GM12878 (cell line): ENCODE data around the gene MYLK4. TPM values are rescaled to one million over a fixed set of nuclear protein-coding genes. Genes with fewer than 3 reads are reported as not detected.

ENCODE experiments used
- ATAC-seq: fragments of 200-7000 bp; cut with Tn5 transposase; 3 replicates; pipeline ENCODE4 v1.9.1; 2020; ENCODE audit warnings: mild to moderate bottlenecking, moderate library complexity
- BruUV-seq: library from RNA; stranded (reverse); fragments of 400-500 nt; replicated peaks from 2 replicates; lab custom pipeline; 2021; lab: Mats Ljungman, UMichigan
- CTCF ChIA-PET: fragments of 300-600 bp; sonication (Branson Sonifier 250); formaldehyde crosslinking; extraction: SDS; loops from one replicate; lab custom pipeline; 2021; ENCODE audit warnings: inconsistent platforms; lab: Yijun Ruan, JAX
- POLR2A ChIA-PET: fragments of 350-600 bp; formaldehyde crosslinking; extraction: SDS; loops from one replicate; lab custom pipeline; 2021; ENCODE audit warnings: inconsistent platforms; lab: Charles Lee
- RAD21 ChIA-PET: fragments of 300-600 bp; sonication (Branson Sonifier 250); formaldehyde crosslinking; loops from one replicate; lab custom pipeline; 2023; ENCODE audit warnings: antibody characterized with exemption; ENCODE audit not compliant: unreplicated experiment; lab: Charles Lee
- SMC1A ChIA-PET: fragments of 300-600 bp; sonication (Branson Sonifier 250); formaldehyde crosslinking; loops from one replicate; lab custom pipeline; 2023; ENCODE audit not compliant: unreplicated experiment, uncharacterized antibody; lab: Charles Lee
- DNase-seq: peaks from one replicate; pipeline ENCODE4 v3.0.0-alpha.2; 2011; ENCODE audit warnings: low read depth, low spot score
- FAIRE-seq: peaks from 3 replicates; lab custom pipeline; 2011; peaks lifted over from hg19 to GRCh38; lab: Jason Lieb, UNC
- H2AFZ ChIP-seq: 2 replicates; pipeline ENCODE4 v1.6.0; 2011; ENCODE audit warnings: low read depth, low read length, control low read depth; ENCODE audit not compliant: control insufficient read depth
- H3K27ac ChIP-seq: 2 replicates; pipeline ENCODE4 v1.5.1; 2011; ENCODE audit warnings: control low read depth; ENCODE audit not compliant: control insufficient read depth, insufficient read depth
- H3K27me3 ChIP-seq, 2 experiments: replicated peaks in 1 of 2; 2 replicates each; pipeline versions ENCODE4 v1.6.0 to v1.6.1; 2011; ENCODE audit warnings: low read length in 1 of 2; ENCODE audit not compliant: control insufficient read depth in 2 of 2, insufficient read depth in 2 of 2
- H3K36me3 ChIP-seq, 2 experiments: 2 replicates each; pipeline ENCODE4 v1.5.1; 2011; ENCODE audit warnings: low read length in 1 of 2; ENCODE audit not compliant: control insufficient read depth in 2 of 2, insufficient read depth in 2 of 2
- H3K4me1 ChIP-seq: 2 replicates; pipeline ENCODE4 v1.6.1; 2011; ENCODE audit warnings: mild to moderate bottlenecking, low read length, moderate library complexity, mixed read lengths; ENCODE audit not compliant: control insufficient read depth, insufficient read depth
- H3K4me2 ChIP-seq: 2 replicates; pipeline ENCODE4 v1.6.0; 2011; ENCODE audit warnings: control low read depth; ENCODE audit not compliant: control insufficient read depth, insufficient read depth
- H3K4me3 ChIP-seq: fragments of 200-600 bp; sonication (generic); 2 replicates; pipeline ENCODE4 v1.5.1; 2016
- H3K79me2 ChIP-seq: 2 replicates; pipeline ENCODE4 v1.6.0; 2011; ENCODE audit warnings: low read length; ENCODE audit not compliant: control insufficient read depth, insufficient read depth
- H3K9ac ChIP-seq: 2 replicates; pipeline ENCODE4 v1.8.0; 2011; ENCODE audit warnings: low read length, control low read depth, mixed read lengths; ENCODE audit not compliant: control insufficient read depth, insufficient read depth
- H3K9me3 ChIP-seq: replicated peaks from 3 replicates; pipeline ENCODE4 v1.5.1; 2011; ENCODE audit warnings: mild to moderate bottlenecking, low read length; ENCODE audit not compliant: control insufficient read depth, insufficient read depth
- H4K20me1 ChIP-seq: 2 replicates; pipeline ENCODE4 v1.6.0; 2011; ENCODE audit not compliant: control insufficient read depth, insufficient read depth
- STAT1 ChIP-seq: fragments of 450-650 bp; conservative IDR thresholded peaks from 2 replicates; pipeline ENCODE4 v1.6.1; 2014; ENCODE audit warnings: antibody characterized with exemption, mild to moderate bottlenecking
- TCF7 ChIP-seq: IDR thresholded peaks from 2 replicates; pipeline ENCODE4 v1.6.1; 2014; ENCODE audit warnings: antibody characterized with exemption, borderline replicate concordance
- ZNF592 ChIP-seq: fragments of 450-650 bp; IDR thresholded peaks from 2 replicates; pipeline ENCODE4 v1.6.1; 2017; ENCODE audit warnings: mild to moderate bottlenecking, moderate library complexity
- WGBS: methylation state at CpG from one replicate; pipeline ENCODE4 v1.1.6; 2016; ENCODE audit warnings: low lambda C conversion rate; ENCODE audit not compliant: insufficient replicate concordance, insufficient coverage; ENCODE audit errors: missing lambda C conversion rate; 5-methylcytosine and 5-hydroxymethylcytosine counted together
- in situ Hi-C: fragments of 300-500 bp; cut with MboI; formaldehyde crosslinking; loops from 9 replicates; pipeline ENCODE4 v1.14.3; 2018; ENCODE audit warnings: mixed read lengths
- intact Hi-C: fragments of 100-400 bp; cut with micrococcal nuclease; formaldehyde crosslinking; loops from one replicate; pipeline ENCODE4 v1.14.2; 2022; ENCODE audit not compliant: unreplicated experiment
- polyA plus RNA-seq, 11 experiments: library from polyadenylated mRNA; depleted of rRNA in 4 of 11; unstranded in 6 of 11; stranded (reverse) in 5 of 11; fragments of >200 nt; fragmentation: Nextera tagmentation in 4 of 11; fragmentation: Illumina TruSeq in 1 of 11; extraction: Ambion mirVana in 4 of 11; extraction: Trizol in 1 of 11; gene quantifications; 1 replicate in 1 of 11; 2 replicates in 10 of 11; pipeline versions ENCODE4 v1.2.1 to v1.2.3, GENCODE V29; 2011 to 2016; ENCODE audit warnings: inconsistent platforms in 2 of 11, missing spikeins in 2 of 11, low read depth in 1 of 11
- total RNA-seq, 4 experiments: library from RNA; depleted of rRNA in 3 of 4; stranded (reverse); fragments of >200 nt in 3 of 4; fragmentation: Illumina TruSeq in 1 of 4; extraction: Trizol in 1 of 4; gene quantifications; 2 replicates each; pipeline versions ENCODE4 v1.2.1 to v1.2.3, GENCODE V29; 2013 to 2021

MYLK4 gene
- total and polyA plus RNA-seq, 10 of the 15 experiments (the other 5 are each of a cell fraction or from before 2014, with no cell fraction given), result under 0.01 to 0.09 (median 0.05) TPM; not detected in 1

- H3K9ac ChIP-seq, result no peak overlapping the region
- ATAC-seq (no peak), DNase-seq (no peak), FAIRE-seq (no peak)
- in situ Hi-C loops, result no loop called here
- ChIA-PET CTCF (interaction anchor here (0.8 kb wide), 1 partner anchor 10 kb away, joined by 3 read pairs; no protein-coding TSS in a partner anchor), SMC1A (no interaction called here), RAD21 (no interaction called here), POLR2A (no interaction called here)
- peaks cover 0 to 2% of the 10 kb centered on the region in 2 experiments; a peak in 2 of 4 replicates for H3K27me3 ChIP-seq
- H3K79me2 ChIP-seq, result no peaks in the 10 kb centered on the region
- no peak for TF ChIP-seq TCF7
- TF ChIP-seq ZNF592, result no peak
- TF ChIP-seq STAT1, result no peak
- H3K36me3 ChIP-seq, result no peaks in the 10 kb centered on the region
- no peak overlapping the region for H3K27ac ChIP-seq
- intact Hi-C loops, result no loop called here
- no peaks in the 10 kb centered on the region; the same call in 2 of the 3 replicates for H3K9me3 ChIP-seq
- H4K20me1 ChIP-seq, result no peaks in the 10 kb centered on the region
- H2AFZ ChIP-seq, result no peak overlapping the region
- no TSS peak for BruUV-seq
- H3K4me3 ChIP-seq, result no peak overlapping the region
- peaks cover 10% of the 10 kb centered on the region for H3K4me1 ChIP-seq
- no peak overlapping the region for H3K4me2 ChIP-seq
- WGBS, result 17% methylated on average over 5 of the region's 5 CpGs
Measured at GRCh38 chr6:2656460-2657079, 94.2 kb downstream of the MYLK4 start.
